NT2/D1 (cell line): ENCODE results near the gene CAMSAP2.

Experiments
- SUZ12 ChIP-seq: IDR thresholded peaks from 2 replicates; pipeline ENCODE4 v1.6.1; 2011; ENCODE audit not compliant: insufficient read length, insufficient read depth; ENCODE audit errors: extremely low read depth
- YY1 ChIP-seq: IDR thresholded peaks from 2 replicates; pipeline ENCODE4 v1.6.1; 2011; ENCODE audit not compliant: insufficient read length, insufficient read depth
- ZNF274 ChIP-seq: IDR thresholded peaks from 2 replicates; pipeline ENCODE4 v1.6.1; 2011; ENCODE audit warnings: mild to moderate bottlenecking, low read depth, low read length

DNA sequence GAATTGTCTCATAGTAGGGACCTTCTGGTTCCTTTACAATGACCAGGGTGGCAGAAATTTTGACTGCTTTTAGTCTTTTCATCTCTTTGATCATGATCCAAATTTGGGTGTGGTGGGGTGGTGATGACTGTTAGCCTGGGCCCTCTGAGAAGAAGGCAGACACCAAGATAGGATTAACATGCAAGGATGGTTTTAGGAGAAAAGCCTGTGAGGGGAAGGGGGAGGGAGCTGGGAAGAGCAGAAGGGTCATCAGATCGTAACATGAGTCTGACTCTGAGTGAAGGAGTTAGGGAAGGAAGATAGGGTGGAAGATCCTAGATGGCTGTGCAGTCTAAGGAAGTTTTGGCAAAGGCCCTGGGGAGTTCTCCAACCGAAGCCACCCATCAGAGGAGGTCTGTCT lies 28.5 kb upstream of the CAMSAP2 start:
- TF ChIP-seq ZNF274 = no peak
- no peak for TF ChIP-seq YY1
- TF ChIP-seq SUZ12 = no peak
